ENCODE data around the gene CMYA5. TPM values are rescaled to one million over a fixed set of nuclear protein-coding genes. Genes with fewer than 3 reads are reported as not detected.
"Not testable (repeated sequence)": the region's sequence is repeated elsewhere in the genome, so short reads cannot be mapped to it uniquely, and the experiment has no call there.

Gene CMYA5
- total RNA-seq, 4 donors from 2014 or later: 15.8 to 49.4 (median 27.0) TPM

DNA sequence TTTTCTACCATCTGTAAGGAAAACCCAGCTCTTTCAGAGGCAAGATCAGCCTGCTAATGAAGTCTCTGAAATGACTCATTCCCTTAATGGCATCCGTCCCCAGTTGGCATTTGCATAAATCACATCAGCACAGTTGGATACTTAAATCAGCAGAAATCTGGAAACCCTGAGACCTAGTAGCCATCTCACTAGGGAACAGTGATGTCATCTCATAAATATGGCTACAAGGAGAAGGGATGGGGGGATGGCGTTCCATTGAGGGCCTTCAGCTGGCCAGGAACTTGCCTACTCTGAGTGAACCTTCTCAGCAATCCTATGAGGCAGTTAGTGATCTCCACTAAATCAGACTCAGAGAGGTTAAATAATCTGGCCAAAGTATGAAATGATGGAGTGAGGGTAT lies 81.8 kb downstream of the CMYA5 start:
- no peaks in the 10 kb centered on the region for H3K4me1 ChIP-seq
- H3K27ac ChIP-seq: no peak overlapping the region
- intact Hi-C loops (cut with DNase I; ENCODE audit: low total_unique reads): no loop called here
- no peaks in the 10 kb centered on the region for H3K36me3 ChIP-seq
- TF ChIP-seq, protein P1, sequence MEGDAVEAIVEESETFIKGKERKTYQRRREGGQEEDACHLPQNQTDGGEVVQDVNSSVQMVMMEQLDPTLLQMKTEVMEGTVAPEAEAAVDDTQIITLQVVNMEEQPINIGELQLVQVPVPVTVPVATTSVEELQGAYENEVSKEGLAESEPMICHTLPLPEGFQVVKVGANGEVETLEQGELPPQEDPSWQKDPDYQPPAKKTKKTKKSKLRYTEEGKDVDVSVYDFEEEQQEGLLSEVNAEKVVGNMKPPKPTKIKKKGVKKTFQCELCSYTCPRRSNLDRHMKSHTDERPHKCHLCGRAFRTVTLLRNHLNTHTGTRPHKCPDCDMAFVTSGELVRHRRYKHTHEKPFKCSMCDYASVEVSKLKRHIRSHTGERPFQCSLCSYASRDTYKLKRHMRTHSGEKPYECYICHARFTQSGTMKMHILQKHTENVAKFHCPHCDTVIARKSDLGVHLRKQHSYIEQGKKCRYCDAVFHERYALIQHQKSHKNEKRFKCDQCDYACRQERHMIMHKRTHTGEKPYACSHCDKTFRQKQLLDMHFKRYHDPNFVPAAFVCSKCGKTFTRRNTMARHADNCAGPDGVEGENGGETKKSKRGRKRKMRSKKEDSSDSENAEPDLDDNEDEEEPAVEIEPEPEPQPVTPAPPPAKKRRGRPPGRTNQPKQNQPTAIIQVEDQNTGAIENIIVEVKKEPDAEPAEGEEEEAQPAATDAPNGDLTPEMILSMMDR (IDR thresholded peaks at IDR 0.05): no peak
- TF ChIP-seq POLR2A (IDR thresholded peaks at IDR 0.05): no peak
- no peak overlapping the region for H3K4me3 ChIP-seq
- no peaks in the 10 kb centered on the region for H3K9me3 ChIP-seq
- H3K27me3 ChIP-seq: no peaks in the 10 kb centered on the region
- DNase-seq: no peak

DNA sequence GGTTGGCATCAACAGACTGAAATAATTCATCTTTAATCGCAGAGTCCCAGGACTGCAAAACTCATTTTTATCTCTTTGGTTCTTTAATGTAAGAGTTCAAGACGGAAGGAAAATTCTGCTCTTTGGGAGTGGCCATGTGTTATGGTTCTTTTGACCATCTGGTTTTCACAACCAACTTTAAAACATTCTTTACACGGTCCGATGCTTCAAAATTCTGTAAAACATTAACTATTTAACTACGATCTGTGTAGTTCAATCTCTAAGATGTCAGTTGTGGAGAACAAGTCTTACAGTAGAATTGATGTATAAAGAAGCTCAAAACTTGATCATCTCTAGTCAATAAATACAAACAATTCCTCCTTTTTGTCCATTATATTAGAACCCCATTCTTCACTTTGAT lies 83.0 kb downstream of the CMYA5 start:
- Histone ChIP-seq H3K36me3 (no peaks in the 10 kb centered on the region), H3K27me3 (no peaks in the 10 kb centered on the region), H3K9me3 (no peaks in the 10 kb centered on the region), H3K27ac (no peak overlapping the region), H3K4me1 (no peaks in the 10 kb centered on the region), H3K4me3 (no peak overlapping the region)
- intact Hi-C loops (cut with DNase I; ENCODE audit: low total_unique reads): no loop called here
- TF ChIP-seq POLR2A (IDR thresholded peaks at IDR 0.05): no peak
- TF ChIP-seq, protein P1 (IDR thresholded peaks at IDR 0.05): no peak
- DNase-seq: no peak

DNA sequence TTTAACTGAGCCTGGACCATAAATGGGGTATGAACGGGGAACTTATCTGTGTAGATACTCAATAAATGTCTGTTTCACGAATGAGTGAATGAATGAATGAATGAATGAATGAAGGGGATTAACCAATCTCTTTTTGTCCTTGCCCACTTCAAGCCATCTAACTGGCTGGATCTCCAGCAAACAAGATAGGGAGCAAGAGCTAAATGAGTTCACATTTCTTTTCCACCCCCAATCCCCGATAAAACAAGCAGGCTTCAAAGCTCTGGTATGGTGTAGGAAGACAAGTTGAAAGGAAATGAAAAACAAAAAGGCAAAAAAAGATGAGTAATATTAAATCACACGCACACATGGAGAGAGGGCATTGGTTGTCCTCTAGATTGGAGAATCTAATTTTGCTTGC lies 84.0 kb downstream of the CMYA5 start:
- TF ChIP-seq, protein P1 (IDR thresholded peaks at IDR 0.05): no peak
- no peak for TF ChIP-seq POLR2A (IDR thresholded peaks at IDR 0.05)
- Histone ChIP-seq H3K9me3 (no peaks in the 10 kb centered on the region), H3K36me3 (no peaks in the 10 kb centered on the region), H3K4me1 (no peaks in the 10 kb centered on the region), H3K27me3 (no peaks in the 10 kb centered on the region), H3K4me3 (no peak overlapping the region), H3K27ac (no peak overlapping the region)
- intact Hi-C loops (cut with DNase I; ENCODE audit: low total_unique reads): no loop called here
- DNase-seq: no peak

DNA sequence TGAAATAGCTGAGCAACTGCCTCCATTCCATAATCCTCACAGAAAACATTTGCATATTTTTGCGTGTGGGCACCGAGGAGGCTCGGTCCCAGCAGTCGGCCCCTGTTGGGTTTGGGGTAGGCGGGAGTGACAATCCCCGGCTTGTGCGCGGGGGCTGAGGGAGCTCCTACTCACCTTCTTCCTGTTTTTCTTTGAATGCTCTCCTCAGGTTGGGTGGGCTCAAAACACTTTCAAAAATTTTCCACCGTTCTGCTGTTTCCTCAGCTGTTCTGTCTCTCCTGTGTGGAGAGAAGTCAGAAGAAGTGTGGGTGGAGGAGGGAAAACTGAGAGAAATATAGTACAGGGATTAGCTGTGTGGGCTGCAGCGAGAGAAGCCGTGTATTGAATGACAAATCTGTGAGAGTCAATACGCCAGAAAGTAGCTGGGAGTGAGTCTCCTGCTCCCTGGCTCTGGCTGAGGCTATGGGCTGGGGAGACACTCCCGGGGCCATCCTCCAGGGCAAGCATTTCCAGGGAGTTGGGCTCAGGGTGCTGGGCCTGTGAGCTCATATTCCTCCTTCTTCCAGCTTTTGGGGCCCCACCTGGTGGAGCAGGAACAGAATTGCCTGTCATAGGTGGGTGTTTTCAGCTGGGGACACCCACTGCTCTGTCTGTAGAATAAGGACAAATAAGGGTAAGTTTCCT lies 84.7 kb downstream of the CMYA5 start:
- Histone ChIP-seq H3K4me3 (no peak overlapping the region), H3K36me3 (no peaks in the 10 kb centered on the region), H3K27ac (peak overlapping the region; percentile 11 to 33), H3K4me1 (no peaks in the 10 kb centered on the region), H3K27me3 (no peaks in the 10 kb centered on the region), H3K9me3 (no peaks in the 10 kb centered on the region)
- intact Hi-C loops (cut with DNase I; ENCODE audit: low total_unique reads): no loop called here
- peak in 1 of 2 donors; percentile 25 for DNase-seq
- TF ChIP-seq, protein P1 (IDR thresholded peaks at IDR 0.05): peak in 2 of 4 experiments; percentile 22 to 35
- no peak for TF ChIP-seq POLR2A (IDR thresholded peaks at IDR 0.05)

DNA sequence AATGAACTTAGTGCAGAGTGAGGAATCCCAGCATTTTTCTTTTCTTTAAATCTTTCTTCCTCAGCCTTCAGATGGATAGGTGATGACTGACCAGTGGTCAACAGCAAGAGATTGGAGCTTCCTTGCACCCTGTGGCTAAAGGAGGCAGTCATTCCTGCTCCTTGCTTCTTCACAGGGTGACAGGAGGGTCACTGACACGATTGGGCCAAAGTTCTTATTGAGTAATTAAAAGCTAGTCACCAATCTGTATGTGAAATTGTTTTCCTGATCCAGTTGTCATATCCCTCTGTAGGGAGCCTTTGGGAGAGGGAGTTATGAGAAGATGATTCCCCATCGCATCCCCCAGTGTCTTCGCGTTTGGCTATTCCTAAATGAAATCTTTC lies 85.2 kb downstream of the CMYA5 start:
- Histone ChIP-seq H3K9me3 (no peaks in the 10 kb centered on the region), H3K27ac (peak overlapping the region; percentile 11 to 33), H3K27me3 (no peaks in the 10 kb centered on the region), H3K36me3 (no peaks in the 10 kb centered on the region), H3K4me3 (no peak overlapping the region), H3K4me1 (no peaks in the 10 kb centered on the region)
- no peak for DNase-seq
- no peak for TF ChIP-seq POLR2A (IDR thresholded peaks at IDR 0.05)
- TF ChIP-seq, protein P1 (IDR thresholded peaks at IDR 0.05): no peak
- intact Hi-C loops (cut with DNase I; ENCODE audit: low total_unique reads): no loop called here

DNA sequence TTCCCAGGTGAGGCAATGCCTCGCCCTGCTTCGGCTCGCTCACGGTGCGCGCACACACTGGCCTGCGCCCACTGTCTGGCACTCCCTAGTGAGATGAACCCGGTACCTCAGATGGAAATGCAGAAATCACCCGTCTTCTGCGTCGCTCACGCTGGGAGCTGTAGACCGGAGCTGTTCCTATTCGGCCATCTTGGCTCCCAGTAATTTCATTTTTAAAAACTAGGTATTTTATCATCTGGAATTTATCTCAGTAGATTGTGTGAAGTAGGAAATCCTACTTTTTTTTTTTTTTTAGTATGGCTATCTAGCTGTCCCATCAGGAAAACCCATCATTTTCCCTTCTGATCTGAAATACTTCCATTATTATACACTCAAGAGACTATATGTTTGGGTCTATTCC lies 95.1 kb downstream of the CMYA5 start:
- H3K27ac ChIP-seq; H3K36me3 ChIP-seq; DNase-seq; intact Hi-C loops (cut with DNase I; ENCODE audit: low total_unique reads); H3K9me3 ChIP-seq; H3K4me3 ChIP-seq; H3K4me1 ChIP-seq; H3K27me3 ChIP-seq: not testable (repeated sequence)
